ENCODE results near the gene CH25H.

Gene CH25H

GRCh38 chr10:89241486-89242344, 34.6 kb upstream of the CH25H start:
- POLR2A ChIA-PET: no interaction called here
- CTCF ChIA-PET: interaction anchor here (0.8 to 1.3 kb wide), 2 partner anchors 24 to 28 kb away, joined by 3 to 8 read pairs; no protein-coding TSS in a partner anchor
- no peak for TF ChIP-seq CTCF (IDR thresholded peaks at IDR 0.05; ENCODE audit: insufficient read depth, low read length, missing control alignments)
- no peak for DNase-seq (ENCODE audit: low read depth, low spot score)
- no peak overlapping the region for H3K4me3 ChIP-seq (ENCODE audit: low read depth, low read length)

- ChIA-PET CTCF (interaction anchor here (1.3 kb wide), 1 partner anchor 23 kb away, joined by 8 read pairs; no protein-coding TSS in a partner anchor), POLR2A (no interaction called here)
- no peak for TF ChIP-seq CTCF (IDR thresholded peaks at IDR 0.05; ENCODE audit: insufficient read depth, low read length, missing control alignments)
- H3K4me3 ChIP-seq (ENCODE audit: low read depth, low read length): no peak overlapping the region
- no peak for DNase-seq (ENCODE audit: low read depth, low spot score)
Measured at GRCh38 chr10:89241026-89241425, 33.9 kb upstream of the CH25H start.

GRCh38 chr10:89240519-89240918, 33.4 kb upstream of the CH25H start:
- ChIA-PET POLR2A (no interaction called here), CTCF (interaction anchor here (1.3 to 2.1 kb wide), 2 partner anchors 9 to 22 kb away, joined by 6 to 8 read pairs; no protein-coding TSS in a partner anchor)
- no peak for DNase-seq (ENCODE audit: low read depth, low spot score)
- H3K4me3 ChIP-seq (ENCODE audit: low read depth, low read length): no peak overlapping the region
- TF ChIP-seq CTCF (IDR thresholded peaks at IDR 0.05; ENCODE audit: insufficient read depth, low read length, missing control alignments): no peak

- ChIA-PET POLR2A (no interaction called here), CTCF (interaction anchor here (1.0 to 2.1 kb wide), 2 partner anchors 10 to 12 kb away, joined by 3 to 6 read pairs; partner anchors contain the start of gene LIPA)
- H3K4me3 ChIP-seq (ENCODE audit: low read depth, low read length): no peak overlapping the region
- TF ChIP-seq CTCF (IDR thresholded peaks at IDR 0.05; ENCODE audit: insufficient read depth, low read length, missing control alignments): no peak
- no peak for DNase-seq (ENCODE audit: low read depth, low spot score)
Measured at GRCh38 chr10:89238956-89239644, 32.0 kb upstream of the CH25H start.

- H3K4me3 ChIP-seq (ENCODE audit: low read depth, low read length): no peak overlapping the region
- CTCF ChIA-PET: interaction anchor here (1.0 to 5.9 kb wide), 2 partner anchors 14 to 20 kb away, joined by 3 to 34 read pairs; partner anchors contain the start of gene LIPA
- TF ChIP-seq CTCF (IDR thresholded peaks at IDR 0.05; ENCODE audit: insufficient read depth, low read length, missing control alignments): no peak
- POLR2A ChIA-PET: no interaction called here
- no peak for DNase-seq (ENCODE audit: low read depth, low spot score)
Measured at GRCh38 chr10:89237849-89238248, 30.7 kb upstream of the CH25H start.

Measured in AG04449 (cell line).